HEK293 (cell line): ENCODE results near the gene CCSER1.

ENCODE experiments used
- CTCF ChIA-PET: fragments of 350-600 bp; formaldehyde crosslinking; extraction: SDS; loops from one replicate; lab custom pipeline; 2021; ENCODE audit warnings: antibody characterized with exemption; lab: Yijun Ruan, JAX
- POLR2A ChIA-PET: fragments of 300-600 bp; formaldehyde crosslinking; extraction: SDS; loops from one replicate; lab custom pipeline; 2020; ENCODE audit warnings: antibody characterized with exemption, inconsistent platforms; lab: Yijun Ruan, JAX
- H3K27ac ChIP-seq: fragments of 200-500 bp; sonication (Bioruptor generic); 2 replicates; pipeline ENCODE4 v1.5.1; 2014; ENCODE audit warnings: low read depth, low read length, control low read depth, inconsistent platforms; ENCODE audit errors: extremely low read depth
- H3K36me3 ChIP-seq, 2 experiments: fragments of 200-500 bp in 1 of 2; sonication (Bioruptor generic) in 1 of 2; 1 replicate in 1 of 2; 2 replicates in 1 of 2; pipeline ENCODE4 v1.5.1; 2014 to 2017; ENCODE audit warnings: inconsistent platforms in 2 of 2, low read length in 2 of 2; ENCODE audit not compliant: control insufficient read depth in 2 of 2, insufficient read depth in 1 of 2
- H3K4me1 ChIP-seq: fragments of 200-500 bp; sonication (Bioruptor generic); 2 replicates; pipeline ENCODE4 v1.5.1; 2014; ENCODE audit warnings: mild to moderate bottlenecking, low read length, inconsistent platforms; ENCODE audit not compliant: control insufficient read depth, insufficient read depth
- H3K4me3 ChIP-seq: 2 replicates; pipeline ENCODE4 v1.5.1; 2011; ENCODE audit warnings: low read depth, mild to moderate bottlenecking, control low read depth, low read length, moderate library complexity
- H3K9me3 ChIP-seq: fragments of 200-500 bp; sonication (Bioruptor generic); 2 replicates; pipeline ENCODE4 v1.5.1; 2014; ENCODE audit warnings: low read depth, low read length, inconsistent platforms; ENCODE audit not compliant: control insufficient read depth, insufficient read depth
- BCL11A ChIP-seq: fragments of 450-650 bp; formaldehyde crosslinking; IDR thresholded peaks from 2 replicates; pipeline ENCODE4 v1.5.1; 2016; ENCODE audit warnings: low read depth, missing biosample characterization, missing genetic modification characterization
- ELK4 ChIP-seq: IDR thresholded peaks from 2 replicates; pipeline ENCODE4 v1.6.1; 2011; ENCODE audit warnings: mild to moderate bottlenecking, low read depth, low read length, borderline replicate concordance
- HIC1 ChIP-seq: fragments of 450-650 bp; formaldehyde crosslinking; IDR thresholded peaks from 2 replicates; pipeline ENCODE4 v1.5.1; 2016; ENCODE audit warnings: missing biosample characterization, missing genetic modification characterization
- HOXD13 ChIP-seq: sonication (generic); formaldehyde crosslinking; IDR thresholded peaks from 2 replicates; pipeline ENCODE4 v1.8.0; 2022; ENCODE audit warnings: missing genetic modification reagents, borderline replicate concordance
- KLF16 ChIP-seq: fragments of 450-650 bp; formaldehyde crosslinking; IDR thresholded peaks from 2 replicates; pipeline ENCODE4 v1.5.1; 2017; ENCODE audit warnings: missing biosample characterization, missing genetic modification characterization
- ZBTB8A ChIP-seq: fragments of 450-650 bp; formaldehyde crosslinking; IDR thresholded peaks from 2 replicates; pipeline ENCODE4 v1.5.1; 2016; ENCODE audit warnings: missing biosample characterization, missing genetic modification characterization
- ZFP3 ChIP-seq: fragments of 450-650 bp; formaldehyde crosslinking; IDR thresholded peaks from 2 replicates; pipeline ENCODE4 v1.5.1; 2016; ENCODE audit warnings: low read depth, missing biosample characterization, missing genetic modification characterization
- ZNF18 ChIP-seq: fragments of 450-650 bp; formaldehyde crosslinking; IDR thresholded peaks from 2 replicates; pipeline ENCODE4 v1.5.1; 2016; ENCODE audit warnings: missing biosample characterization, missing genetic modification characterization
- ZNF214 ChIP-seq: fragments of 450-650 bp; formaldehyde crosslinking; IDR thresholded peaks from 2 replicates; pipeline ENCODE4 v1.5.1; 2017; ENCODE audit warnings: missing biosample characterization, mild to moderate bottlenecking, missing genetic modification characterization, borderline replicate concordance
- ZNF223 ChIP-seq: fragments of 450-650 bp; formaldehyde crosslinking; IDR thresholded peaks from 2 replicates; pipeline ENCODE4 v1.5.1; 2016; ENCODE audit warnings: missing biosample characterization, missing genetic modification characterization
- ZNF23 ChIP-seq: fragments of 450-650 bp; formaldehyde crosslinking; IDR thresholded peaks from 2 replicates; pipeline ENCODE4 v1.5.1; 2016; ENCODE audit warnings: missing biosample characterization, missing genetic modification characterization, borderline replicate concordance
- ZNF549 ChIP-seq: fragments of 450-650 bp; IDR thresholded peaks from 2 replicates; pipeline ENCODE4 v1.5.1; 2018; ENCODE audit warnings: missing biosample characterization, missing genetic modification characterization, mild to moderate bottlenecking, inconsistent platforms, moderate library complexity
- ZNF558 ChIP-seq: fragments of 450-650 bp; formaldehyde crosslinking; IDR thresholded peaks from 2 replicates; pipeline ENCODE4 v1.5.1; 2016; ENCODE audit warnings: missing biosample characterization, missing genetic modification characterization
- ZNF561 ChIP-seq: fragments of 450-650 bp; IDR thresholded peaks from 2 replicates; pipeline ENCODE4 v1.5.1; 2018; ENCODE audit warnings: missing biosample characterization, missing genetic modification characterization, borderline replicate concordance
- ZNF600 ChIP-seq: fragments of 450-650 bp; formaldehyde crosslinking; IDR thresholded peaks from 2 replicates; pipeline ENCODE4 v1.5.1; 2016; ENCODE audit warnings: missing biosample characterization, missing genetic modification characterization
- ZNF621 ChIP-seq: fragments of 450-650 bp; formaldehyde crosslinking; IDR thresholded peaks from 2 replicates; pipeline ENCODE4 v1.5.1; 2017; ENCODE audit warnings: missing biosample characterization, missing genetic modification characterization
- ZNF701 ChIP-seq: fragments of 450-650 bp; formaldehyde crosslinking; IDR thresholded peaks from 2 replicates; pipeline ENCODE4 v1.5.1; 2016; ENCODE audit warnings: missing biosample characterization, missing genetic modification characterization
- ZNF768 ChIP-seq: fragments of 450-650 bp; formaldehyde crosslinking; IDR thresholded peaks from 2 replicates; pipeline ENCODE4 v1.5.1; 2018; ENCODE audit warnings: missing biosample characterization, mild to moderate bottlenecking, missing genetic modification characterization
- ZSCAN30 ChIP-seq: fragments of 450-650 bp; IDR thresholded peaks from 2 replicates; pipeline ENCODE4 v1.5.1; 2018; ENCODE audit warnings: missing biosample characterization, mild to moderate bottlenecking, missing genetic modification characterization, moderate library complexity
- TF ChIP-seq, protein P1 (sequence below): fragments of 450-650 bp; formaldehyde crosslinking; IDR thresholded peaks from 2 replicates; pipeline ENCODE4 v1.5.1; 2016; ENCODE audit warnings: missing biosample characterization, missing genetic modification characterization
- TF ChIP-seq, protein P2 (sequence below): fragments of 450-650 bp; formaldehyde crosslinking; optimal IDR thresholded peaks from 2 replicates; pipeline ENCODE3; 2016; ENCODE audit warnings: missing biosample characterization, mild to moderate bottlenecking, missing genetic modification characterization
- TF ChIP-seq, protein P3 (sequence below): fragments of 450-650 bp; formaldehyde crosslinking; IDR thresholded peaks from 2 replicates; pipeline ENCODE4 v1.5.1; 2017; ENCODE audit warnings: missing biosample characterization, missing genetic modification characterization
- TF ChIP-seq, protein P4 (sequence below): fragments of 450-650 bp; formaldehyde crosslinking; IDR thresholded peaks from 2 replicates; pipeline ENCODE4 v1.5.1; 2016; ENCODE audit warnings: missing biosample characterization, missing genetic modification characterization

Gene CCSER1

DNA sequence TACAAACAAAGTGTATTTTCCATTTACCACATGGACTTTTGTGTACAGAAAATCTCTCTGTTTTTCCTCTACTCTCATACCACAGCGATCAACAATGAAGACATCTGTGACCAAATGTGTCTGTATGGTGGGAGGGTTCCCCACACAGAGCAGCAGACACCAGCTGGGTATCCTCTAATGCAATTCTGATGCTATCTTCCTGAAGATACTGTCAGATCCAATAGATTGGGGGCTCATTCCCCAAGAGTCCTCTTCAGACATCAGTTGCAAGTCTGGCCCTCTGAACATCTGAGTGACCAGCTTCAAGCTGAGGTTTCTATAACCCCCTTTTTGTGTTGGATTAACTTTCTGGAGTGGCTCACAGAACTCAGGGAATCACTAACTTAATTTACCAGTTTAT is 659.4 kb downstream of the CCSER1 start:
- ChIA-PET POLR2A (no interaction called here), CTCF (no interaction called here)
- Histone ChIP-seq H3K36me3 (no peaks in the 10 kb centered on the region), H3K4me3 (no peak overlapping the region), H3K9me3 (no peaks in the 10 kb centered on the region), H3K27ac (no peak overlapping the region), H3K4me1 (no peaks in the 10 kb centered on the region)
- TF ChIP-seq, protein P1, sequence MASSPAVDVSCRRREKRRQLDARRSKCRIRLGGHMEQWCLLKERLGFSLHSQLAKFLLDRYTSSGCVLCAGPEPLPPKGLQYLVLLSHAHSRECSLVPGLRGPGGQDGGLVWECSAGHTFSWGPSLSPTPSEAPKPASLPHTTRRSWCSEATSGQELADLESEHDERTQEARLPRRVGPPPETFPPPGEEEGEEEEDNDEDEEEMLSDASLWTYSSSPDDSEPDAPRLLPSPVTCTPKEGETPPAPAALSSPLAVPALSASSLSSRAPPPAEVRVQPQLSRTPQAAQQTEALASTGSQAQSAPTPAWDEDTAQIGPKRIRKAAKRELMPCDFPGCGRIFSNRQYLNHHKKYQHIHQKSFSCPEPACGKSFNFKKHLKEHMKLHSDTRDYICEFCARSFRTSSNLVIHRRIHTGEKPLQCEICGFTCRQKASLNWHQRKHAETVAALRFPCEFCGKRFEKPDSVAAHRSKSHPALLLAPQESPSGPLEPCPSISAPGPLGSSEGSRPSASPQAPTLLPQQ (tag by site-specific recombination) = no peak
- TF ChIP-seq, protein P2, sequence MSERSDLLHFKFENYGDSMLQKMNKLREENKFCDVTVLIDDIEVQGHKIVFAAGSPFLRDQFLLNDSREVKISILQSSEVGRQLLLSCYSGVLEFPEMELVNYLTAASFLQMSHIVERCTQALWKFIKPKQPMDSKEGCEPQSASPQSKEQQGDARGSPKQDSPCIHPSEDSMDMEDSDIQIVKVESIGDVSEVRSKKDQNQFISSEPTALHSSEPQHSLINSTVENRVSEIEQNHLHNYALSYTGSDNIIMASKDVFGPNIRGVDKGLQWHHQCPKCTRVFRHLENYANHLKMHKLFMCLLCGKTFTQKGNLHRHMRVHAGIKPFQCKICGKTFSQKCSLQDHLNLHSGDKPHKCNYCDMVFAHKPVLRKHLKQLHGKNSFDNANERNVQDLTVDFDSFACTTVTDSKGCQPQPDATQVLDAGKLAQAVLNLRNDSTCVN (tag by site-specific recombination) = no peak
- TF ChIP-seq ELK4 = no peak
- no peak for TF ChIP-seq ZFP3 (tag by site-specific recombination)
- TF ChIP-seq BCL11A = no peak
- no peak for TF ChIP-seq ZNF549 (tag by site-specific recombination)
- no peak for TF ChIP-seq ZNF23
- TF ChIP-seq ZNF558 (tag by site-specific recombination) = no peak
- no peak for TF ChIP-seq ZNF621 (tag by site-specific recombination)
- TF ChIP-seq ZSCAN30 (tag by site-specific recombination) = no peak
- no peak for TF ChIP-seq ZNF561
- TF ChIP-seq HOXD13 (CRISPR knock-in tag) = no peak
- TF ChIP-seq ZNF214 (tag by site-specific recombination) = no peak
- TF ChIP-seq KLF16 = no peak
- TF ChIP-seq ZNF223 = no peak
- no peak for TF ChIP-seq ZNF768

GRCh38 chr4:90792696-90793095 is 665.5 kb downstream of the CCSER1 start:
- CTCF ChIA-PET = no interaction called here
- POLR2A ChIA-PET = no interaction called here
- Histone ChIP-seq H3K9me3 (no peaks in the 10 kb centered on the region), H3K36me3 (no peaks in the 10 kb centered on the region), H3K27ac (no peak overlapping the region), H3K4me3 (no peak overlapping the region), H3K4me1 (no peaks in the 10 kb centered on the region)
- TF ChIP-seq HIC1 (tag by site-specific recombination) (no peak), ZNF701 (tag by site-specific recombination) (no peak), ZNF18 (tag by site-specific recombination) (no peak), ZBTB8A (no peak), ZNF600 (tag by site-specific recombination) (no peak)
- TF ChIP-seq, protein P3, sequence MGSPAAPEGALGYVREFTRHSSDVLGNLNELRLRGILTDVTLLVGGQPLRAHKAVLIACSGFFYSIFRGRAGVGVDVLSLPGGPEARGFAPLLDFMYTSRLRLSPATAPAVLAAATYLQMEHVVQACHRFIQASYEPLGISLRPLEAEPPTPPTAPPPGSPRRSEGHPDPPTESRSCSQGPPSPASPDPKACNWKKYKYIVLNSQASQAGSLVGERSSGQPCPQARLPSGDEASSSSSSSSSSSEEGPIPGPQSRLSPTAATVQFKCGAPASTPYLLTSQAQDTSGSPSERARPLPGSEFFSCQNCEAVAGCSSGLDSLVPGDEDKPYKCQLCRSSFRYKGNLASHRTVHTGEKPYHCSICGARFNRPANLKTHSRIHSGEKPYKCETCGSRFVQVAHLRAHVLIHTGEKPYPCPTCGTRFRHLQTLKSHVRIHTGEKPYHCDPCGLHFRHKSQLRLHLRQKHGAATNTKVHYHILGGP (tag by site-specific recombination) = no peak
- TF ChIP-seq, protein P4, sequence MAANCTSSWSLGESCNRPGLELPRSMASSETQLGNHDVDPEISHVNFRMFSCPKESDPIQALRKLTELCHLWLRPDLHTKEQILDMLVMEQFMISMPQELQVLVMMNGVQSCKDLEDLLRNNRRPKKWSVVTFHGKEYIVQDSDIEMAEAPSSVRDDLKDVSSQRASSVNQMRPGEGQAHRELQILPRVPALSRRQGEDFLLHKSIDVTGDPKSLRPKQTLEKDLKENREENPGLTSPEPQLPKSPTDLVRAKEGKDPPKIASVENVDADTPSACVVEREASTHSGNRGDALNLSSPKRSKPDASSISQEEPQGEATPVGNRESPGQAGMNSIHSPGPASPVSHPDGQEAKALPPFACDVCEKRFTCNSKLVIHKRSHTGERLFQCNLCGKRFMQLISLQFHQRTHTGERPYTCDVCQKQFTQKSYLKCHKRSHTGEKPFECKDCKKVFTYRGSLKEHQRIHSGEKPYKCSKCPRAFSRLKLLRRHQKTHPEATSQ (tag by site-specific recombination) = no peak
